Measurements from ENCODE around the gene RAB21. TPM values are rescaled to one million over a fixed set of nuclear protein-coding genes. Genes with fewer than 3 reads are reported as not detected.

Gene RAB21
- total RNA-seq, 1 experiment from 2014 or later, result 53.0 TPM

DNA sequence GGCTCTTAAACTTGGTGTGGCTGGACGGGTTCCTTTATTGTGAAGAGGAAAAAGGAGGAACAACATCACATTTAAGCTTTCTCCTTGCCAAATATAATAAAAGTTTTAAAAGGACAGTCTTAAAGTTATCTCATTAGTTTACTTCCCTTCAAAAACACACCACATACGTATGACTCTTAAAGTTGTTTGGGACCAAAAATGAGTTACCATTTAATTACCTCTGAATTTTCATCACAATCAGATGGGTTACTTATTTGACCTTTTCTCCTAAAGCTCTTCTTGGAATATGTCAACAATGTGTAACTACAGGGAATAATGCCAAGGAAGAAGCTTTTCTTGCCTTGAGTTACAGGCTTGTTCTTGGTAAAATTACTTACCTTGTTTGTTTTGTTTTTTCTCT, 16.4 kb downstream of the RAB21 start:
- Histone ChIP-seq H3K9me3 (ENCODE audit: control insufficient read depth, low read depth, low read length) (no peaks in the 10 kb centered on the region), H3K79me2 (ENCODE audit: insufficient read depth, low read length) (peaks cover 6% of the 10 kb centered on the region), H2BK20ac (ENCODE audit: low read depth, low read length, poor library complexity, severe bottlenecking) (no peak overlapping the region), H4K8ac (replicated peaks; ENCODE audit: insufficient read length, low read depth, low read length) (no peak overlapping the region), H3K14ac (ENCODE audit: insufficient read depth, low read length) (no peak overlapping the region), H3K56ac (ENCODE audit: insufficient read length, low read depth, low read length) (no peak overlapping the region), H4K5ac (ENCODE audit: insufficient read length, low read depth, low read length) (no peak overlapping the region), H3K27me3 (ENCODE audit: insufficient read depth, low read length) (no peaks in the 10 kb centered on the region), H3K23ac (ENCODE audit: insufficient read length, low read depth, low read length) (no peak overlapping the region), H2BK15ac (ENCODE audit: low read depth, low read length) (no peak overlapping the region), H3T11ph (ENCODE audit: low read length) (no peak overlapping the region), H3K79me1 (ENCODE audit: insufficient read depth, low read depth, low read length, poor library complexity, severe bottlenecking) (no peaks in the 10 kb centered on the region), H3K4me2 (ENCODE audit: insufficient read depth, insufficient read length, low read length) (no peak overlapping the region), H3K27ac (ENCODE audit: insufficient read length, low read depth, low read length) (no peak overlapping the region), H2BK120ac (ENCODE audit: low read depth, low read length, poor library complexity, severe bottlenecking) (no peak overlapping the region), H3K9ac (ENCODE audit: extremely low read depth, insufficient read length, low read length) (no peak overlapping the region), H3K4ac (ENCODE audit: low read depth, low read length) (no peak overlapping the region), H3K18ac (ENCODE audit: insufficient read length, low read depth, low read length) (no peak overlapping the region), H2BK12ac (ENCODE audit: insufficient read length, low read depth, low read length) (no peak overlapping the region), H2AK5ac (ENCODE audit: insufficient read length, low read length) (no peak overlapping the region), H3K4me1 (ENCODE audit: insufficient read depth, low read length) (no peaks in the 10 kb centered on the region), H4K91ac (ENCODE audit: insufficient read length, low read depth, low read length) (no peak overlapping the region), H3K23me2 (ENCODE audit: insufficient read length, low read depth, low read length, poor library complexity, severe bottlenecking) (no peaks in the 10 kb centered on the region), H4K20me1 (ENCODE audit: control insufficient read depth, insufficient read depth, insufficient read length) (no peaks in the 10 kb centered on the region), H2BK5ac (ENCODE audit: insufficient read length, low read length) (no peak overlapping the region), H2AFZ (ENCODE audit: low read length) (no peak overlapping the region)
- no peak overlapping the region for H3K4me3 Mint-ChIP-seq
- TF ChIP-seq, protein P1, sequence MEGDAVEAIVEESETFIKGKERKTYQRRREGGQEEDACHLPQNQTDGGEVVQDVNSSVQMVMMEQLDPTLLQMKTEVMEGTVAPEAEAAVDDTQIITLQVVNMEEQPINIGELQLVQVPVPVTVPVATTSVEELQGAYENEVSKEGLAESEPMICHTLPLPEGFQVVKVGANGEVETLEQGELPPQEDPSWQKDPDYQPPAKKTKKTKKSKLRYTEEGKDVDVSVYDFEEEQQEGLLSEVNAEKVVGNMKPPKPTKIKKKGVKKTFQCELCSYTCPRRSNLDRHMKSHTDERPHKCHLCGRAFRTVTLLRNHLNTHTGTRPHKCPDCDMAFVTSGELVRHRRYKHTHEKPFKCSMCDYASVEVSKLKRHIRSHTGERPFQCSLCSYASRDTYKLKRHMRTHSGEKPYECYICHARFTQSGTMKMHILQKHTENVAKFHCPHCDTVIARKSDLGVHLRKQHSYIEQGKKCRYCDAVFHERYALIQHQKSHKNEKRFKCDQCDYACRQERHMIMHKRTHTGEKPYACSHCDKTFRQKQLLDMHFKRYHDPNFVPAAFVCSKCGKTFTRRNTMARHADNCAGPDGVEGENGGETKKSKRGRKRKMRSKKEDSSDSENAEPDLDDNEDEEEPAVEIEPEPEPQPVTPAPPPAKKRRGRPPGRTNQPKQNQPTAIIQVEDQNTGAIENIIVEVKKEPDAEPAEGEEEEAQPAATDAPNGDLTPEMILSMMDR (conservative IDR thresholded peaks at IDR 0.05), result no peak
- H3K9me3 Mint-ChIP-seq, result no peaks in the 10 kb centered on the region
- H3K36me3 Mint-ChIP-seq (ENCODE audit: insufficient read depth in 1 of 3, low read depth in 3 of 3), result peaks cover 10 to 45% (median 20%) of the 10 kb centered on the region in 3 experiments; a peak in 6 of 7 replicates
- no peaks in the 10 kb centered on the region; a peak in 1 of 4 replicates for H3K4me1 Mint-ChIP-seq
- no peaks in the 10 kb centered on the region for H3K27me3 Mint-ChIP-seq (ENCODE audit: low read depth)
- no CpG with 5 or more reads among the region's 2 CpGs for WGBS (ENCODE audit: extremely low coverage, insufficient read length, low lambda C conversion rate)
- no peak for DNase-seq
- no peak overlapping the region for H3K27ac Mint-ChIP-seq

Measured in H9 (cell line).